ENCODE measurements around the gene RNF144A.

Gene RNF144A

DNA sequence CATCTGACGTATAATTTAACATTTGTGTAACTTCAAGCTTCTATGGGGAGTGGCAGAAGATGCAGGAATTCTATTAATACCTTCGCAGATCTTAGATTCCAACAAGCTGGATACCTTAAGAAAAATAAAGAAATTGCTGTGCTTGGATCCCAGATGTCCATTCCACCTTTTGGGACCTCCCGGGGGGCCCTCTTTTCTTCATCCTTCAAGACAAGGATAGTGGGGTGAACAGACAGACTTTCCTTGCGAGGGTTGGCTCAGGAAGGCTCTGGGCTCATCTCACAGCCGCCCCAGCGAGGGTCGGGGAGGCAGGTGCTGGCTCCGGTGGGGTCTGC, 509 bp upstream of the RNF144A start:
- no peak for DNase-seq (ENCODE audit: low read depth, low spot score)
- Histone ChIP-seq H3K4me1 (ENCODE audit: insufficient read depth, insufficient read length) (peaks cover 11% of the 10 kb centered on the region), H3K4me3 (ENCODE audit: insufficient read length, low read depth) (peak overlapping the region; percentile 30), H3K36me3 (ENCODE audit: insufficient read depth, insufficient read length, low read length) (peaks cover 4% of the 10 kb centered on the region), H3K27me3 (ENCODE audit: insufficient read depth, insufficient read length) (no peaks in the 10 kb centered on the region), H3K9ac (ENCODE audit: insufficient read length, low read depth) (peak overlapping the region; percentile 67), H3K9me3 (ENCODE audit: insufficient read depth, low read length) (no peaks in the 10 kb centered on the region)
- TF ChIP-seq ZNF274 (IDR thresholded peaks at IDR 0.05; ENCODE audit: low read depth, low read length) (no peak), YY1 (IDR thresholded peaks at IDR 0.05; ENCODE audit: insufficient read depth, insufficient read length) (no peak), SUZ12 (IDR thresholded peaks at IDR 0.05; ENCODE audit: extremely low read depth, insufficient read depth, insufficient read length) (no peak)

DNA sequence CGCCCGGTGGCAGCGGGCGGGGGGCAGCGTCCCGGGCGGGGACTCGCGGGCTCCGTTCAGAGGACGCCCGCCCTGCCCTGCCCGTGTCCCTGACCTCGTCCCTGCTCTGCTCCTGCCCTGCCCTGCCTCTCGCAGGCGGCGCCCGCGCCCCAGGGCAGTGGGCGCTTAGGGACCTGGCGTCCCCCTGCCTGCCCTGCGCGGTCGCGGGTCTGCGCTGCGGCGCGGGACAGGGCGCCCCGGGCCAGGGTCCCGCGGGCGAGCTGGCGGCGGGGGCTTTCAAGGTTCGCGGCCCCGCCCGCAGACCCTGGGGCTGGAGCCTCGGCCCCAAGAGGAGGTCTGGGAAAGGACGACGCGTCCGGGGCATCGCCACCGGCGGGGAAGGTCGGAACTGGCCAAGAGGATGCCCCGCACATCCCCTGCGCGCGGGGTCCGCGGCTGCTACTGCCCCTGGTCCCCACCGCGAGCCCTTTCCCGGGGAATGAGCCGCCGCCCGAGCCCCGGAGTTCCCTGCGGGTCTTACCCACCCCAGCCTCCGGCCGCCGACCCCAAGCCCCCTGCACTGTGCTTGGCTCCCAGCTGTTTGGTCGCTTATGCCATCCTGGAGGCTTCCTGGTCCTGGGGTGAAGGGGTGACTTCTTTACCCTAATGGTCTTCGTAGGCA, 679 bp downstream of the RNF144A start:
- peak overlapping the region; percentile 58 for H3K4me3 ChIP-seq (ENCODE audit: insufficient read length, low read depth)
- peak overlapping the region; percentile 82 for H3K9ac ChIP-seq (ENCODE audit: insufficient read length, low read depth)
- TF ChIP-seq ZNF274 (IDR thresholded peaks at IDR 0.05; ENCODE audit: low read depth, low read length), result no peak
- TF ChIP-seq SUZ12 (IDR thresholded peaks at IDR 0.05; ENCODE audit: extremely low read depth, insufficient read depth, insufficient read length), result no peak
- TF ChIP-seq YY1 (IDR thresholded peaks at IDR 0.05; ENCODE audit: insufficient read depth, insufficient read length), result no peak
- peaks cover 4% of the 10 kb centered on the region for H3K36me3 ChIP-seq (ENCODE audit: insufficient read depth, insufficient read length, low read length)
- peaks cover 12% of the 10 kb centered on the region for H3K4me1 ChIP-seq (ENCODE audit: insufficient read depth, insufficient read length)
- no peak for DNase-seq (ENCODE audit: low read depth, low spot score)
- no peaks in the 10 kb centered on the region for H3K27me3 ChIP-seq (ENCODE audit: insufficient read depth, insufficient read length)
- H3K9me3 ChIP-seq (ENCODE audit: insufficient read depth, low read length), result no peaks in the 10 kb centered on the region

DNA sequence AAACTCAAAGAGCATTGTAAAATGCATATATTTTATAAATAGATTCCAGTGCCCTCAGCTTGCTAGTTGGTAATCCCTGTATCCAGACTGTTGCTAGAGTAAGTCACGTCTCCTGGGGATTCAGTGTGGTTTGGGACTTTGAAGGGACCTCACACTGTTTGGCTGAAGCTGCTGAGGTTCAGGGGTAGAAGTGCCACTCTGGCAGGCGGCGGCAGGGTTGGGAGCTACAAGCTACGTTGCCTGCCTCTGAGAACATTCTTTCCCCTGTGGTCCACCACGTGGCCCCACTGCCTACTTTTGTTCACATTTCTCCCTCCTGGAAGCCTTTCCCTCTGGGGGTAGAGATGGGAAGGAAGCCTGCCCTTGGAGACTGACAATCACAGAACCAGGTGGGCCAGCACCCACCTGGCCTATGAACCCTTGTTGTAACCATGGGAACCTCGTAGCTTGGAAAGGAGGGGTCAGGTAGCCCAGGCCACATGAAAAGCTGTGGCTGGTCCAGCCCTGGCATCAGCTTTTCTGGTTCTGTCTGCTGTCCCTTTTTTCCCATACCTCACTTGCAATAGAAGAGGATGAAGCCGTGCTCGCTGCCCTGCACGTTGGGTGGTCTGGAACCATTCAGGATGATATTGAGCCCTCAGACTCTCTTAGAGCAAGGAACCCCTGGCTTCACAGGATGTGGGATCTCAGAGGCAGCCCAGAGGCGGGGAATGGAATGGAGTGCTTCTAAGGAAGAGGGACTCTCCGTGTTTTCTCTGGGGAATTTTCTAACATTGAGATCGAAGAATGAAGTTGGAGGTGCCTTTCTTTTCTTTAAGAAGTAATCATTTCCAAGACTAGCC, 2.9 kb downstream of the RNF144A start:
- H3K9ac ChIP-seq (ENCODE audit: insufficient read length, low read depth), result no peak overlapping the region
- no peaks in the 10 kb centered on the region for H3K27me3 ChIP-seq (ENCODE audit: insufficient read depth, insufficient read length)
- TF ChIP-seq YY1 (IDR thresholded peaks at IDR 0.05; ENCODE audit: insufficient read depth, insufficient read length) (no peak), ZNF274 (IDR thresholded peaks at IDR 0.05; ENCODE audit: low read depth, low read length) (no peak), SUZ12 (IDR thresholded peaks at IDR 0.05; ENCODE audit: extremely low read depth, insufficient read depth, insufficient read length) (no peak)
- no peak overlapping the region for H3K4me3 ChIP-seq (ENCODE audit: insufficient read length, low read depth)
- no peak for DNase-seq (ENCODE audit: low read depth, low spot score)
- H3K36me3 ChIP-seq (ENCODE audit: insufficient read depth, insufficient read length, low read length), result peaks cover 4% of the 10 kb centered on the region
- H3K4me1 ChIP-seq (ENCODE audit: insufficient read depth, insufficient read length), result peaks cover 12% of the 10 kb centered on the region
- H3K9me3 ChIP-seq (ENCODE audit: insufficient read depth, low read length), result no peaks in the 10 kb centered on the region

DNA sequence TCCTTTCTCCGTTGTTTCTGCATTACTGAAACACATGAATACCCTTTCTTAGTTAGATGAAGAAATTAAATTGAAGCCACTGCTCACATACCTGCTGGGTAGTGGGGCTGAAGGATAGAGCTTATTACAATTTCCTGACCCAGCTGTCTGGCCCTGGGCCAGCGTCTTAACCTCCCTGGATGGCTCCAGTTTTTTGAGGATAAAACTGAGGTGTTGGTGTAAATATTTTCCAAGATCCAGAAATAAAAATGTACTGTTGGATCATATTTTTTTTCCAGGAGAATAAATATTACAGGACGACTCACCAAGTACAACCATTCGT, 3.5 kb downstream of the RNF144A start:
- peaks cover 9% of the 10 kb centered on the region for H3K4me1 ChIP-seq (ENCODE audit: insufficient read depth, insufficient read length)
- no peaks in the 10 kb centered on the region for H3K9me3 ChIP-seq (ENCODE audit: insufficient read depth, low read length)
- no peak for TF ChIP-seq SUZ12 (IDR thresholded peaks at IDR 0.05; ENCODE audit: extremely low read depth, insufficient read depth, insufficient read length)
- no peak for TF ChIP-seq ZNF274 (IDR thresholded peaks at IDR 0.05; ENCODE audit: low read depth, low read length)
- TF ChIP-seq YY1 (IDR thresholded peaks at IDR 0.05; ENCODE audit: insufficient read depth, insufficient read length), result no peak
- no peak overlapping the region for H3K4me3 ChIP-seq (ENCODE audit: insufficient read length, low read depth)
- DNase-seq (ENCODE audit: low read depth, low spot score), result no peak
- no peaks in the 10 kb centered on the region for H3K27me3 ChIP-seq (ENCODE audit: insufficient read depth, insufficient read length)
- peaks cover 6% of the 10 kb centered on the region for H3K36me3 ChIP-seq (ENCODE audit: insufficient read depth, insufficient read length, low read length)
- no peak overlapping the region for H3K9ac ChIP-seq (ENCODE audit: insufficient read length, low read depth)

DNA sequence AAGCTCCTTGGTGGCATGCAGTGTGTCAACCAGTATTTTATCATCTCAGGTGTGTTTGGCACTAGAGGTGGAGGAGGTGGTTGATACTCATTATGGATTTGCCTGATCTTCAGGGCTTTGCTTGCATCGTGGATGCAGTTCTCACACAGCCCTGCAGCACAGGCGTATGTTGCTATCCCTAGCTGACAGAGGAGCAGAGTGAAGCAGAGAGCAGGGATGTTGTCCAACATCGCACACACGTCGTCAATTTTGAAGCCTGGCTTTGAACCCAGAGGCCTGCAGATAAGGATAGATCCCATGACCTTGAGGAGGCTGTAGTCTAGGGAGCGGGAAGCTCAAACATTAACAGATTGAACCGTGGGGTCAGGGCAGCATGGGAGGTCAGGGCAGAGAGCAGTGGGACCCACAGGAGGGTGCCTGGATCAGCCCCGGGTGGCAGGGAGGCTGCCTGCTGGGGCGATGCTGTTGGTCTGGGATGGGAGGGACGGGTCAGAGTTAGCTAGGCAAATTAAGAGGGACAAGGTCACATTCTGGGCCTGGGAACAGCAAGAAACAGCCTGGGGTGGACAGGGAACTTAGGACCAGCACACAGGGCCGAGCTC, 4.2 kb downstream of the RNF144A start:
- peaks cover 6% of the 10 kb centered on the region for H3K36me3 ChIP-seq (ENCODE audit: insufficient read depth, insufficient read length, low read length)
- no peaks in the 10 kb centered on the region for H3K27me3 ChIP-seq (ENCODE audit: insufficient read depth, insufficient read length)
- TF ChIP-seq SUZ12 (IDR thresholded peaks at IDR 0.05; ENCODE audit: extremely low read depth, insufficient read depth, insufficient read length), result no peak
- TF ChIP-seq ZNF274 (IDR thresholded peaks at IDR 0.05; ENCODE audit: low read depth, low read length), result no peak
- no peak for TF ChIP-seq YY1 (IDR thresholded peaks at IDR 0.05; ENCODE audit: insufficient read depth, insufficient read length)
- no peak overlapping the region for H3K9ac ChIP-seq (ENCODE audit: insufficient read length, low read depth)
- DNase-seq (ENCODE audit: low read depth, low spot score), result no peak
- no peak overlapping the region for H3K4me3 ChIP-seq (ENCODE audit: insufficient read length, low read depth)
- peaks cover 9% of the 10 kb centered on the region for H3K4me1 ChIP-seq (ENCODE audit: insufficient read depth, insufficient read length)
- H3K9me3 ChIP-seq (ENCODE audit: insufficient read depth, low read length), result no peaks in the 10 kb centered on the region

DNA sequence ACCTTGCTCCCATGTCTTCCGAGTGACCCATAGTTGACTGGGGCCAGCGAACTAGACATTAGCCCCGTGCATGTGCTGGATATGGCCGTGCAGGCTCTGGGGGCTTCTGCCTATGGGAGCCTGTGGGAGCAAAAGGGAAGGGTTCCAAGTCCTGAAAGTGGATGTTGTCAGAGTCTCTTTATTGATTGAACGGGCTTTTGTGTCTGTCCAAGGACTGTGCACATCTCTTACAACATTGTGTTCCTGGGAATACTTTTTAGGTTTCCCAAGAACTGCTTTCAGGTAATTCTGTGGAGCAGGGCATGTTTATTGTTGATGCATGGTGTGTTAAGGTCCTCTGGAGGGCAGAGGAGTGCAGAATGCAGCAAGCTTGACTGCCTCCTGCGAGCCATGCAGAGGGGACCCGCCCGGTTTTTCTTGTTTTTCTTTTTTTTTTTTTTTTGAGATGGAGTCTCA, 5.0 kb downstream of the RNF144A start:
- TF ChIP-seq ZNF274 (IDR thresholded peaks at IDR 0.05; ENCODE audit: low read depth, low read length) (no peak), YY1 (IDR thresholded peaks at IDR 0.05; ENCODE audit: insufficient read depth, insufficient read length) (no peak), SUZ12 (IDR thresholded peaks at IDR 0.05; ENCODE audit: extremely low read depth, insufficient read depth, insufficient read length) (no peak)
- H3K4me3 ChIP-seq (ENCODE audit: insufficient read length, low read depth), result no peak overlapping the region
- no peaks in the 10 kb centered on the region for H3K9me3 ChIP-seq (ENCODE audit: insufficient read depth, low read length)
- H3K9ac ChIP-seq (ENCODE audit: insufficient read length, low read depth), result no peak overlapping the region
- no peak for DNase-seq (ENCODE audit: low read depth, low spot score)
- no peaks in the 10 kb centered on the region for H3K27me3 ChIP-seq (ENCODE audit: insufficient read depth, insufficient read length)
- H3K36me3 ChIP-seq (ENCODE audit: insufficient read depth, insufficient read length, low read length), result peaks cover 6% of the 10 kb centered on the region
- peaks cover 6% of the 10 kb centered on the region for H3K4me1 ChIP-seq (ENCODE audit: insufficient read depth, insufficient read length)

DNA sequence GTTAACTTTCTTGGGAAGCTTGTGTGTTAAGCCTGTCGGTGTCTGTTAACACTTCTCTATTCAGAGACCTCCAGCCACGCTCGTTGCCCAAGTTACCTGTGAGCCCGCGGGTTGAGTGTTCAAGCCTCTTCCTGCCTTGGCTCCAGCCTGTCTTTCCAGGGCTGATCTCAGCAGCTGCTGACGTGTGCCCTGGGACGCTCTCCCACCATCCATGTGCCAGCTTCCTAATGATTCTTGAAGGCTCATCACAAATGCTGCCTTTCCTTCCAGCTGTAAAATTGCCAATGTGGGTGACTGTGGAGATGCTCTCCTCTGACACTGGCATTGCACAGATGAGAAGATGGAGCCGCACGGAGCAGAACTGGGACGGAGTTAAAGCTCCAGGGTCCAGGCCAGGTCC, 6.1 kb downstream of the RNF144A start:
- no peak for DNase-seq (ENCODE audit: low read depth, low spot score)
- no peak overlapping the region for H3K4me3 ChIP-seq (ENCODE audit: insufficient read length, low read depth)
- no peak overlapping the region for H3K9ac ChIP-seq (ENCODE audit: insufficient read length, low read depth)
- H3K9me3 ChIP-seq (ENCODE audit: insufficient read depth, low read length), result no peaks in the 10 kb centered on the region
- TF ChIP-seq ZNF274 (IDR thresholded peaks at IDR 0.05; ENCODE audit: low read depth, low read length) (no peak), YY1 (IDR thresholded peaks at IDR 0.05; ENCODE audit: insufficient read depth, insufficient read length) (no peak), SUZ12 (IDR thresholded peaks at IDR 0.05; ENCODE audit: extremely low read depth, insufficient read depth, insufficient read length) (no peak)
- peaks cover 6% of the 10 kb centered on the region for H3K4me1 ChIP-seq (ENCODE audit: insufficient read depth, insufficient read length)
- H3K27me3 ChIP-seq (ENCODE audit: insufficient read depth, insufficient read length), result no peaks in the 10 kb centered on the region
- H3K36me3 ChIP-seq (ENCODE audit: insufficient read depth, insufficient read length, low read length), result peaks cover 6% of the 10 kb centered on the region

Measured in NT2/D1 (cell line).